ENCODE data around the gene SSR3.

Gene SSR3

DNA sequence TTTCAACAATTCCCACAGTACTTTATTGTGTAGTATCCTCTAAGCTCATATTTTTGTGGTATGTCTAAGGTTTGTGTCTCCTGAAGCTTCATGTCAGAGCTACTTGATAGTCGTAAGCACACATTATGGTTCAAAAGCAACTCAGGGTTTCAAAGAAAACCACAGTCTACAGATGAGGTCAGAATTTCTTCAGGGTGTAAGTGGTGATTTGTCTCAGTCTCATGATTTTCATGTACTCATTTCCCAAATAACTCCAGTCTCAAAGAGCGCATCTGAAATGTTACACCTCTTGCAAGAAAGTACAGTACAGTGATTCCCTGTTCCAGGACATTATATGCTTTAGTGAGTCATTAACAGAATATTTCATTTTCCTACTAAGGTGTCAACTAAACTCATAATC lies 47.5 kb upstream of the SSR3 start:
- H3K36me3 ChIP-seq (ENCODE audit: control insufficient read depth, low read length) = no peaks in the 10 kb centered on the region
- no peak overlapping the region for H3K4me3 ChIP-seq (ENCODE audit: low read length)
- no peak overlapping the region for H3K27ac ChIP-seq (ENCODE audit: low read depth, low read length)
- H3K27me3 ChIP-seq (ENCODE audit: control insufficient read depth, low read length) = no peaks in the 10 kb centered on the region
- no peak for TF ChIP-seq EZH2phosphoT487 (IDR thresholded peaks at IDR 0.05; ENCODE audit: borderline replicate concordance, low read length)
- TF ChIP-seq, protein P1, sequence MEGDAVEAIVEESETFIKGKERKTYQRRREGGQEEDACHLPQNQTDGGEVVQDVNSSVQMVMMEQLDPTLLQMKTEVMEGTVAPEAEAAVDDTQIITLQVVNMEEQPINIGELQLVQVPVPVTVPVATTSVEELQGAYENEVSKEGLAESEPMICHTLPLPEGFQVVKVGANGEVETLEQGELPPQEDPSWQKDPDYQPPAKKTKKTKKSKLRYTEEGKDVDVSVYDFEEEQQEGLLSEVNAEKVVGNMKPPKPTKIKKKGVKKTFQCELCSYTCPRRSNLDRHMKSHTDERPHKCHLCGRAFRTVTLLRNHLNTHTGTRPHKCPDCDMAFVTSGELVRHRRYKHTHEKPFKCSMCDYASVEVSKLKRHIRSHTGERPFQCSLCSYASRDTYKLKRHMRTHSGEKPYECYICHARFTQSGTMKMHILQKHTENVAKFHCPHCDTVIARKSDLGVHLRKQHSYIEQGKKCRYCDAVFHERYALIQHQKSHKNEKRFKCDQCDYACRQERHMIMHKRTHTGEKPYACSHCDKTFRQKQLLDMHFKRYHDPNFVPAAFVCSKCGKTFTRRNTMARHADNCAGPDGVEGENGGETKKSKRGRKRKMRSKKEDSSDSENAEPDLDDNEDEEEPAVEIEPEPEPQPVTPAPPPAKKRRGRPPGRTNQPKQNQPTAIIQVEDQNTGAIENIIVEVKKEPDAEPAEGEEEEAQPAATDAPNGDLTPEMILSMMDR (IDR thresholded peaks at IDR 0.05; ENCODE audit: low read depth, low read length, poor library complexity, severe bottlenecking) = no peak
- no peak overlapping the region for H3K4me2 ChIP-seq (ENCODE audit: low read length)
- H4K20me1 ChIP-seq (ENCODE audit: control insufficient read depth, insufficient read depth, low read depth, low read length) = no peaks in the 10 kb centered on the region
- no peaks in the 10 kb centered on the region for H3F3A ChIP-seq (ENCODE audit: control insufficient read depth, insufficient read depth)
- no peaks in the 10 kb centered on the region for H3K9me2 ChIP-seq (replicated peaks; ENCODE audit: control insufficient read depth, low read length)
- no peaks in the 10 kb centered on the region for H3K4me1 ChIP-seq (ENCODE audit: control insufficient read depth, low read length)
- no peaks in the 10 kb centered on the region for H3K9me3 ChIP-seq (ENCODE audit: control insufficient read depth, insufficient read depth, low read length)
- no peaks in the 10 kb centered on the region for H3K79me2 ChIP-seq (ENCODE audit: control insufficient read depth, low read length)

DNA sequence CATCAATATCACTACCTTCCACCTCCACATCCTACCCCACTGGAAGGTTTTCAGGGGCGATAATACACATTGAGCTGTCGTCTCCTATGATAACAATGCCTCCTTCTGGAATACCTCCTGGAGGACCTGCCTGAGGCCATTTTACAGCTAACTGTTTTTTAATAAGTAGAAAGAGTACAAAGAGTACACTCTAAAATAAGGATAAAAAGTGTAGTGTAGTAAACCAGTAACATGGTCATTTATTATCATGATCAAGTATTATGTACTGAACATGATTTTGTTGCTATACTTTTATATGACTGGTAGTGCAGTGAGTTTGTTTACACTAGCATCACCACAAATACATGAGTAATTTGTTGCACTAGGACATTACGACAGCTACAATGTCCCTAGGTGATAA lies 46.6 kb upstream of the SSR3 start:
- Histone ChIP-seq H3K4me3 (ENCODE audit: low read length) (no peak overlapping the region), H3K27ac (ENCODE audit: low read depth, low read length) (no peak overlapping the region), H3K4me1 (ENCODE audit: control insufficient read depth, low read length) (no peaks in the 10 kb centered on the region), H3K36me3 (ENCODE audit: control insufficient read depth, low read length) (no peaks in the 10 kb centered on the region), H3K4me2 (ENCODE audit: low read length) (no peak overlapping the region), H3K9me3 (ENCODE audit: control insufficient read depth, insufficient read depth, low read length) (no peaks in the 10 kb centered on the region), H3K79me2 (ENCODE audit: control insufficient read depth, low read length) (no peaks in the 10 kb centered on the region), H3F3A (ENCODE audit: control insufficient read depth, insufficient read depth) (no peaks in the 10 kb centered on the region), H3K27me3 (ENCODE audit: control insufficient read depth, low read length) (no peaks in the 10 kb centered on the region), H4K20me1 (ENCODE audit: control insufficient read depth, insufficient read depth, low read depth, low read length) (no peaks in the 10 kb centered on the region), H3K9me2 (replicated peaks; ENCODE audit: control insufficient read depth, low read length) (no peaks in the 10 kb centered on the region)
- no peak for TF ChIP-seq EZH2phosphoT487 (IDR thresholded peaks at IDR 0.05; ENCODE audit: borderline replicate concordance, low read length)
- TF ChIP-seq, protein P1 (IDR thresholded peaks at IDR 0.05; ENCODE audit: low read depth, low read length, poor library complexity, severe bottlenecking) = no peak

DNA sequence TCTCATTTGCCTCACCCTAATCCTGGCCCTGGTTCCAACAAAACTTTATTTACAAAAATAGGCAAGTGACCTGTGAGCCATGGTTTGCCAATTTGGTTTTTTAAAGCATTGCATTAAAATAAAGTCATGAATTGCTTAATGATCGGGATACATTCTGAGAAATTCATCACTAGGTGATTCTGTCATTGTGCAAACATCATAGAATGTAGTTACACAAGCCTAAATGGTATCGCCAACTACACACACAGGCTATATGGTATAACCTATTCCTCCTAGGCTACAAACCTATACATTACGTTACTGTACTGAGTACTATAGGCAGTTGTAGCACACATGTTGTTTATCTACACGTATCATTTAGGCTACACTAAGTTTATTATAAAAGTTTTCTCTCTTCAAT lies 45.9 kb upstream of the SSR3 start:
- Histone ChIP-seq H3K27ac (ENCODE audit: low read depth, low read length) (no peak overlapping the region), H3K9me3 (ENCODE audit: control insufficient read depth, insufficient read depth, low read length) (no peaks in the 10 kb centered on the region), H3K36me3 (ENCODE audit: control insufficient read depth, low read length) (no peaks in the 10 kb centered on the region), H3K4me3 (ENCODE audit: low read length) (no peak overlapping the region), H3K27me3 (ENCODE audit: control insufficient read depth, low read length) (no peaks in the 10 kb centered on the region), H4K20me1 (ENCODE audit: control insufficient read depth, insufficient read depth, low read depth, low read length) (no peaks in the 10 kb centered on the region), H3K4me1 (ENCODE audit: control insufficient read depth, low read length) (no peaks in the 10 kb centered on the region), H3F3A (ENCODE audit: control insufficient read depth, insufficient read depth) (no peaks in the 10 kb centered on the region), H3K4me2 (ENCODE audit: low read length) (no peak overlapping the region), H3K9me2 (replicated peaks; ENCODE audit: control insufficient read depth, low read length) (no peaks in the 10 kb centered on the region), H3K79me2 (ENCODE audit: control insufficient read depth, low read length) (no peaks in the 10 kb centered on the region)
- TF ChIP-seq, protein P1 (IDR thresholded peaks at IDR 0.05; ENCODE audit: low read depth, low read length, poor library complexity, severe bottlenecking) = no peak
- TF ChIP-seq EZH2phosphoT487 (IDR thresholded peaks at IDR 0.05; ENCODE audit: borderline replicate concordance, low read length) = no peak

Data from DOHH2 (cell line).